ENCODE data around the gene PDS5A.
"Not testable (repeated sequence)": the region's sequence is repeated elsewhere in the genome, so short reads cannot be mapped to it uniquely, and the experiment has no call there.

GRCh38 chr4:39973052-39973451 is 4.7 kb downstream of the PDS5A start:
- TF ChIP-seq PKNOX1 (IDR thresholded peaks at IDR 0.05); NCOA4 (IDR thresholded peaks at IDR 0.05; ENCODE audit: partially characterized antibody); ZNF217 (CRISPR knock-in tag; IDR thresholded peaks at IDR 0.05); MIER1 (IDR thresholded peaks at IDR 0.05; ENCODE audit: low read depth); MXI1 (IDR thresholded peaks at IDR 0.05; ENCODE audit: low read depth, low read length); BRD9 (IDR thresholded peaks at IDR 0.05; ENCODE audit: low read depth, partially characterized antibody); USF2 (CRISPR knock-in tag; IDR thresholded peaks at IDR 0.05); CTCF (IDR thresholded peaks at IDR 0.05 in 2 of 3, conservative IDR thresholded peaks at IDR 0.05 in 1 of 3; ENCODE audit: insufficient read depth in 2 of 3, low read depth in 1 of 3, low read length in 3 of 3); SP1 (CRISPR knock-in tag; IDR thresholded peaks at IDR 0.05); RNF219 (CRISPR knock-in tag; IDR thresholded peaks at IDR 0.05); ETV5 (CRISPR knock-in tag; IDR thresholded peaks at IDR 0.05; ENCODE audit: low read depth): not testable (repeated sequence)

Data from K562 (cell line).